Smooth muscle cell (in vitro differentiated cells): ENCODE data around the gene CD248. TPM values are rescaled to one million over a fixed set of nuclear protein-coding genes. Genes with fewer than 3 reads are reported as not detected.

ENCODE experiments used
- DNase-seq: peaks from one replicate; lab custom pipeline; 2025; ENCODE audit not compliant: unreplicated experiment; lab: John Stamatoyannopoulos, UW
- H2AFZ ChIP-seq: fragments of 200-600 bp; sonication (generic); 2 replicates; pipeline ENCODE4 v1.6.0; 2016; ENCODE audit warnings: antibody characterized with exemption, low read depth, mild to moderate bottlenecking
- H3F3A ChIP-seq: fragments of 200-600 bp; sonication (generic); 2 replicates; pipeline ENCODE4 v1.6.0; 2017; ENCODE audit warnings: antibody characterized with exemption, low read depth
- H3K27ac ChIP-seq: fragments of 200-600 bp; sonication (generic); 2 replicates; pipeline ENCODE4 v1.5.1; 2016; ENCODE audit warnings: low read depth, mild to moderate bottlenecking
- H3K27me3 ChIP-seq: fragments of 200-600 bp; sonication (generic); 2 replicates; pipeline ENCODE4 v1.6.1; 2016; ENCODE audit warnings: low read depth, mild to moderate bottlenecking
- H3K36me3 ChIP-seq: fragments of 200-600 bp; sonication (generic); 2 replicates; pipeline ENCODE4 v1.5.1; 2016; ENCODE audit warnings: low read depth
- H3K4me1 ChIP-seq: fragments of 200-600 bp; sonication (generic); 2 replicates; pipeline ENCODE4 v1.5.1; 2016; ENCODE audit warnings: low read depth
- H3K4me2 ChIP-seq: fragments of 200-600 bp; sonication (generic); 2 replicates; pipeline ENCODE4 v1.6.0; 2016; ENCODE audit warnings: mild to moderate bottlenecking
- H3K4me3 ChIP-seq: fragments of 200-600 bp; sonication (generic); 2 replicates; pipeline ENCODE4 v1.5.1; 2016; ENCODE audit warnings: mild to moderate bottlenecking
- H3K79me2 ChIP-seq: fragments of 200-600 bp; sonication (generic); 2 replicates; pipeline ENCODE4 v1.6.0; 2016; ENCODE audit warnings: low read depth, mild to moderate bottlenecking
- H3K9ac ChIP-seq: fragments of 200-600 bp; sonication (generic); 2 replicates; pipeline ENCODE4 v1.6.0; 2016; ENCODE audit warnings: low read depth
- H3K9me3 ChIP-seq: fragments of 200-600 bp; sonication (generic); replicated peaks from 2 replicates; pipeline ENCODE4 v1.5.1; 2016; ENCODE audit warnings: low read depth
- H4K20me1 ChIP-seq: fragments of 200-600 bp; sonication (generic); 2 replicates; pipeline ENCODE4 v1.6.0; 2016; ENCODE audit warnings: low read depth
- CTCF ChIP-seq: fragments of 200-600 bp; sonication (generic); IDR thresholded peaks from 2 replicates; pipeline ENCODE4 v1.5.1; 2017; ENCODE audit warnings: borderline replicate concordance, mild to moderate bottlenecking, antibody characterized with exemption; ENCODE audit not compliant: insufficient read depth, poor library complexity, severe bottlenecking
- WGBS: methylation state at CpG from one replicate; pipeline ENCODE4 v1.1.7; 2016; ENCODE audit warnings: low lambda C conversion rate; 5-methylcytosine and 5-hydroxymethylcytosine counted together
- polyA plus RNA-seq: library from polyadenylated mRNA; unstranded; fragments of >200 nt; fragmentation: Nextera tagmentation; extraction: Ambion mirVana; gene quantifications from 2 replicates; pipeline ENCODE4 v1.2.1, GENCODE V29; 2016
- total RNA-seq: library from RNA; depleted of rRNA; stranded (reverse); fragments of >200 nt; gene quantifications from 2 replicates; pipeline ENCODE4 v1.2.3, GENCODE V29; 2014

CD248 gene
- 29.0 and 35.5 TPM in 2 replicates for total RNA-seq
- polyA plus RNA-seq = 196 and 287 TPM in 2 replicates

- Histone ChIP-seq H3K9ac (peak within 1 kb of the TSS; percentile 51), H3K27ac (peak within 1 kb of the TSS; percentile 97)
Measured at GRCh38 chr11:66316849-66317251, at the start of gene CD248. TSS of gene CD248 (minus strand) at chr11:66317044. CDS start at chr11:66317027, 17 bp downstream.

GRCh38 chr11:66365711-66366619 lies 49.1 kb upstream of the CD248 start:
- Histone ChIP-seq H3K27me3 (no peaks in the 10 kb centered on the region), H2AFZ (no peak overlapping the region), H3K4me3 (no peak overlapping the region), H4K20me1 (peaks cover 12% of the 10 kb centered on the region), H3K9me3 (no peaks in the 10 kb centered on the region), H3F3A (no peaks in the 10 kb centered on the region), H3K4me1 (peaks cover 6% of the 10 kb centered on the region), H3K79me2 (no peaks in the 10 kb centered on the region), H3K27ac (no peak overlapping the region), H3K36me3 (no peaks in the 10 kb centered on the region), H3K4me2 (no peak overlapping the region), H3K9ac (no peak overlapping the region)
- no peak for TF ChIP-seq CTCF
- DNase-seq = no peak
- WGBS = 91% methylated on average over 14 of the region's 14 CpGs

More at GRCh38 chr11:66316849-66317251, at the start of gene CD248:
- Histone ChIP-seq H3K36me3 (no peaks in the 10 kb centered on the region), H3F3A (peaks cover 32% of the 10 kb centered on the region), H3K4me1 (peaks cover 43% of the 10 kb centered on the region), H4K20me1 (peaks cover 4% of the 10 kb centered on the region), H3K4me2 (peak within 1 kb of the TSS; percentile 88), H2AFZ (no peak within 1 kb of the TSS), H3K4me3 (peak within 1 kb of the TSS; percentile 47), H3K9me3 (no peaks in the 10 kb centered on the region), H3K79me2 (peaks cover 28% of the 10 kb centered on the region), H3K27me3 (no peaks in the 10 kb centered on the region)
- 20% methylated on average over 25 of the region's 29 CpGs for WGBS
- DNase-seq = peak; percentile 72
- TF ChIP-seq CTCF = no peak

GRCh38 chr11:66365166-66365565 lies 48.3 kb upstream of the CD248 start:
- H3K27me3 ChIP-seq = no peaks in the 10 kb centered on the region
- H3K79me2 ChIP-seq = no peaks in the 10 kb centered on the region
- H3K36me3 ChIP-seq = no peaks in the 10 kb centered on the region
- H3K27ac ChIP-seq = no peak overlapping the region
- no peaks in the 10 kb centered on the region for H3F3A ChIP-seq
- no peaks in the 10 kb centered on the region for H3K9me3 ChIP-seq
- DNase-seq = no peak
- peaks cover 11% of the 10 kb centered on the region for H4K20me1 ChIP-seq
- no peak overlapping the region for H3K9ac ChIP-seq
- no peak overlapping the region for H3K4me2 ChIP-seq
- WGBS = 95% methylated on average over 6 of the region's 6 CpGs
- no peak for TF ChIP-seq CTCF
- no peak overlapping the region for H3K4me3 ChIP-seq
- H3K4me1 ChIP-seq = peaks cover 3% of the 10 kb centered on the region
- no peak overlapping the region for H2AFZ ChIP-seq
